Epidermal melanocyte (primary cell): ENCODE results near the gene ASCC1.

Source experiments
- DNase-seq: peaks from one replicate; pipeline ENCODE4 v3.0.0; 2011; ENCODE audit warnings: low spot score; ENCODE audit not compliant: insufficient read length

The ASCC1 gene

GRCh38 chr10:72068126-72068765 lies 147.8 kb downstream of the ASCC1 start:
- DNase-seq = no peak

GRCh38 chr10:72067463-72068125 lies 148.5 kb downstream of the ASCC1 start:
- DNase-seq = no peak

- DNase-seq = no peak
These were observed 149.5 kb downstream of the ASCC1 start for GRCh38 chr10:72066318-72067284.

GRCh38 chr10:72065439-72066025 lies 150.5 kb downstream of the ASCC1 start:
- no peak for DNase-seq

GRCh38 chr10:72063703-72064391 lies 152.2 kb downstream of the ASCC1 start:
- DNase-seq = no peak

GRCh38 chr10:72062832-72063702 lies 153.0 kb downstream of the ASCC1 start:
- no peak for DNase-seq

- DNase-seq = no peak
These were observed 153.7 kb downstream of the ASCC1 start for GRCh38 chr10:72062382-72062781.

GRCh38 chr10:72061930-72062329 lies 154.1 kb downstream of the ASCC1 start:
- DNase-seq = no peak

- no peak for DNase-seq
These were observed 154.6 kb downstream of the ASCC1 start for GRCh38 chr10:72061491-72061890.

GRCh38 chr10:72059843-72060822 lies 155.9 kb downstream of the ASCC1 start:
- DNase-seq = no peak

GRCh38 chr10:72058989-72059842 lies 156.9 kb downstream of the ASCC1 start:
- no peak for DNase-seq

GRCh38 chr10:72058347-72058898 lies 157.7 kb downstream of the ASCC1 start:
- DNase-seq = no peak

- DNase-seq = no peak
These were observed 158.9 kb downstream of the ASCC1 start for GRCh38 chr10:72056932-72057751.

GRCh38 chr10:72056113-72056512 lies 160.0 kb downstream of the ASCC1 start:
- DNase-seq = no peak

GRCh38 chr10:72053690-72054089 lies 162.4 kb downstream of the ASCC1 start:
- no peak for DNase-seq

GRCh38 chr10:72050873-72051272 lies 165.2 kb downstream of the ASCC1 start:
- DNase-seq = no peak
